Stimulated activated CD8-positive, alpha-beta memory T cell treated with anti-CD3 and anti-CD28 coated beads, Interleukin-12 subunit alpha, Interleukin-12 subunit beta, amount 100 ng/mL, for 1 hour (primary cell): Measurements from ENCODE around the gene NNT.
"Not testable (repeated sequence)": the region's sequence is repeated elsewhere in the genome, so short reads cannot be mapped to it uniquely, and the experiment has no call there.

Experiments
- DNase-seq: peaks from one replicate; pipeline ENCODE4 v3.0.0-alpha.2; 2020; ENCODE audit warnings: low read depth

NNT gene

DNA sequence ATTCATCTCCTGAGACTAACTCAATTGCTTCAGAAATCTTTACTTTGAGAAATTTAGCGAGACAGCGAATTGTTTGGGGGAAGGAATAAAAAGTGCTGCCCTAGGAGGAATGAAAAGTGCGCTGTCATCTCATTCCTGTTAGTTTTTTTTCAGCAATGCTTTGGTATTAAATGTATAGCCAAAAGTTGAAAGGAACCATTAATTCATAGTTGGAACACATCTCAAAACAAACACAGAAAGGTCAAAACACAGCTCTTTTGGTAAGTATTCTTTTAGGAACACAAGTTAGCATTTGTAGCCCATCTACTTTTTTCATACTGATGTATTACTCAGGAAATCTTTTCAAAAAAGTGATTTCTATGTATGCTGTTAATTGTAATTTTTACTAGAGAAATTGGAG is 109.1 kb downstream of the NNT start:
- DNase-seq: no peak

GRCh38 chr5:43719783-43720182 is 116.8 kb downstream of the NNT start:
- not testable (repeated sequence) for DNase-seq

DNA sequence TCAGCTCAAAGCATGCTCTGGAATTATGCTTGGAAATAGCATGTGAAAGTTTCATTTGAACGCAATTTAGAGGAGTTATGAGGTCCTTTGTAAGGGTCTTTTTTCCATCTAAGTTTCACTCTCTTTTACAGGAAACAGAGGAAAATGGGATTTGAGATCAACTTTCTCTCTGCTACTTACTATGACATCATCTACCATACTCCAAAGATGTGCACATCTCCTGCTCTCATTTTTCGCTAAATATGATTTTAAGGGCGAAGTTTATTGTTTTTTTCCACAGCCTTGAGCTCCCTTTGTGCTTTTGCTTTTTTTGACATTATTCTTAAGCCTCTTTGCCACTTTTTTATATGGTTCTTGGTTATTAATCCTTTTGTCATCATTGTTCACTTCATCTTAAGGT is 125.6 kb downstream of the NNT start:
- no peak for DNase-seq

- no peak for DNase-seq
Observed at GRCh38 chr5:43729846-43730478, 127.0 kb downstream of the NNT start.

DNA sequence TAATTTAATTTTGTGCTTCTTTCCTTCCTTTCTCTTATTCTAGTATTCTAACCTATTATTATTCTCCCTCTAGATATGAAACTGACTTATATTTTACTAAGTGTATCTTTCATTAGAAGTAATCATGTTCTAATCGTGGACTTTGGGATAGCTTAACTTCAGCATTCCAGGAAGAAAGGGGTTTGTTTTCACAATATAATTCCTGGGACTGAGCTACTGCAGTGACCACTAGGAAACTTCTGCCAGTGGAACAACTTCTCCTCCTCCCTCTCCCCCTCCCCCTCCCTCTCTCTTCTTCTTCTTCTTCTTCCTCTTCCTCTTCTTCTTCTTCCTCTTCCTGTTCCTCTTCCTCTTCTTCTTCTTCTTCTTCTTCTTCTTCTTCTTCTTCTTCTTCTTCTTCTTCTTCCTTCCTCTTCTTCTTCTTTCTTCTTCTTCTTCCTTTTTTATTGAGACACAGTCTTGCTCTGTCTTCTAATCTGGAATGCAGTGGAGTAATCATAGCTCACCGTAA is 127.9 kb downstream of the NNT start:
- DNase-seq: no peak

GRCh38 chr5:43731573-43731972 is 128.6 kb downstream of the NNT start:
- no peak for DNase-seq

DNA sequence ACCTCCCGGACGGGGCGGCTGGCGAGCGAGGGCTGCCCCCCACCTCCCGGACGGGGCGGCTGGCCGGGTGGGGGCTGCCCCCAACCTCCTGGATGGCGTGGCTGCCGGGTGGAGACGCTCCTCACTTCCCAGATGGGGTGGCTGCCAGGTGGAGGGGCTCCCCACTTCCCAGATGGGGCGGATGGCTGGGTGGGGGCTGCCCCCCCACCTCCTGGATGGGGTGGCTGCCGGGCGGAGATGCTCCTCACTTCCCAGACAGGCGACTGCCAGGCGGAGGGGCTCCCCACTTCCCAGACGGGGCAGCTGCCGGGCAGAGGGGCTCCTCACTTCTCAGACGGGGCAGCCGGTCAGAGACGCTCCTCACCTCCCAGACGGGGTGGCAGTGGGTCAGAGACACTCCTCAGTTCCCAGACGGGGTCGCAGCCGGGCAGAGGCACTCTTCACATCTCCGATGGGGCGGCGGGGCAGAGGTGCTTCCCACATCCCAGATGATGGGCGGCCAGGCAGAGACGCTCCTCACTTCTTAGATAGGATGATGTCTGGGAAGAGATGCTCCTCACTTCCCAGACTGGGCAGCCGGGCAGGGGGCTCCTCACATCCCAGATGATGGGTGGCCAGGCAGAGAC is 143.1 kb downstream of the NNT start:
- DNase-seq: not testable (repeated sequence)

GRCh38 chr5:43750809-43751208 is 147.8 kb downstream of the NNT start:
- DNase-seq: no peak

GRCh38 chr5:43753069-43753468 is 150.1 kb downstream of the NNT start:
- no peak for DNase-seq
